GM12865 (cell line): ENCODE results near the gene SLMAP.

ENCODE experiments used
- DNase-seq: peaks from one replicate; pipeline ENCODE4 v3.0.0; 2010; ENCODE audit warnings: low read depth
- H3K4me3 ChIP-seq: 2 replicates; pipeline ENCODE4 v1.5.1; 2011; ENCODE audit warnings: mild to moderate bottlenecking, low read depth, low read length, control low read depth
- TF ChIP-seq, protein P1 (sequence below): IDR thresholded peaks from 2 replicates; pipeline ENCODE4 v1.5.1; 2011; ENCODE audit warnings: low read length, control low read depth, low read depth, inconsistent platforms; ENCODE audit not compliant: insufficient read depth; ENCODE audit errors: missing control alignments

The SLMAP gene

DNA sequence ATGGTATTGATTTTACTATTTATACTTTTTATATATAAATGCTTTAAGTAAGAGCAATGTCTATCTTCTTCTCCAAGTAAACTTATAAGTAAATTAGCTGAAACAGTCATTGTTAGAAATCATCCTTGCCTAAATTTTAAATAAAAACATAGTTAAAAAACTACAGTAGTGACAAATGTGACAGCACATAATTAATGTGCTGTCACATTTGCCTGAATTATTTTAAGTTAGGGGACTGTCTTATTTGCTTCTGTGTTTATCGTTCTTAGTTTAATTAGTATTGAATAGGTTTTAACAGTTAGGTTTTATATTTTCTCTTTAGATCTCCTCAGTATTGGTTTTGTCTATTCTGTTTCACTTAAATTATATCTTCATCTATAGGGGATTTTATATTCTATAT is 36.1 kb downstream of the SLMAP start:
- no peak overlapping the region for H3K4me3 ChIP-seq
- DNase-seq, result no peak
- TF ChIP-seq, protein P1, sequence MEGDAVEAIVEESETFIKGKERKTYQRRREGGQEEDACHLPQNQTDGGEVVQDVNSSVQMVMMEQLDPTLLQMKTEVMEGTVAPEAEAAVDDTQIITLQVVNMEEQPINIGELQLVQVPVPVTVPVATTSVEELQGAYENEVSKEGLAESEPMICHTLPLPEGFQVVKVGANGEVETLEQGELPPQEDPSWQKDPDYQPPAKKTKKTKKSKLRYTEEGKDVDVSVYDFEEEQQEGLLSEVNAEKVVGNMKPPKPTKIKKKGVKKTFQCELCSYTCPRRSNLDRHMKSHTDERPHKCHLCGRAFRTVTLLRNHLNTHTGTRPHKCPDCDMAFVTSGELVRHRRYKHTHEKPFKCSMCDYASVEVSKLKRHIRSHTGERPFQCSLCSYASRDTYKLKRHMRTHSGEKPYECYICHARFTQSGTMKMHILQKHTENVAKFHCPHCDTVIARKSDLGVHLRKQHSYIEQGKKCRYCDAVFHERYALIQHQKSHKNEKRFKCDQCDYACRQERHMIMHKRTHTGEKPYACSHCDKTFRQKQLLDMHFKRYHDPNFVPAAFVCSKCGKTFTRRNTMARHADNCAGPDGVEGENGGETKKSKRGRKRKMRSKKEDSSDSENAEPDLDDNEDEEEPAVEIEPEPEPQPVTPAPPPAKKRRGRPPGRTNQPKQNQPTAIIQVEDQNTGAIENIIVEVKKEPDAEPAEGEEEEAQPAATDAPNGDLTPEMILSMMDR, result no peak

DNA sequence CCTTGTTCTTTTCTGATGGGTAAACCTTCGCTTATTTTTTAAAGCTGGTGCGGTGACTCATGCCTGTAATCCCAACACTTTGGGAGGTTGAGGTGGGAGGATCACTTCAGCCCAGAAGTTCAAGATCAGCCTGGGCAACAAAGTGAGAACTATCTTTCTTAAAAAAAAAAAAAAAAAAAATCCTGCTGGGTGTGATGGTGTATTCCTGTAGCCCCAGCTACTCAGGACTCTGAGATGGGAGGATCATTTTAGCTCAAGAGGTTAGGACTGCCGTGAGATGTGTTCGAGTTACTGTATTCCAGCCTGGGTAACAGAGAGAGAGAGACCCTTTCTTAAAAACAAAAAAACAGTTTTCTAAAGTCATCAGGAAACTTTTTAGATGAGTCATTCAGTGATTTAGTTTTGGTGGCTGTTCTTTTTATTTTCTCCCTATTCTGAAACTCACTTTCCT is 37.7 kb downstream of the SLMAP start:
- DNase-seq, result no peak

DNA sequence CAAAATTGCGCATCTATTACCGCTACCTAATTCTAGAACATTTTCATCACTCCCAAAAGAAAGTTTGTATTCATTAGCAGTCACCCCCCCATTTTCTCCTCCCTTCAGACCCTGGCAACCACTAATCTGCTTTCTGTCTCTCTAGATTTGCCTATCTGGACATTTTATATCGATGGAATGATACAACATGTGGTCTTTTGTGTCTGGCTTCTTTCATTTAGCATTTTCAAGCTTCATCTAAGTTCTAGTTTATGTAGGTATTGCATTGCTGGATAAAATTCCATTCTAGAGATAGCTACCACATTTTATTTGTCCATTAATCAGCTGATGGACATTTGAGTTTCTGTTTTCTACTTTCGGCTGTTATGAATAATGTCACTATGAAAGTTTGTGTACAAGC is 38.4 kb downstream of the SLMAP start:
- TF ChIP-seq, protein P1, result no peak
- no peak overlapping the region for H3K4me3 ChIP-seq
- no peak for DNase-seq

More for the DNA sequence above, 37.7 kb downstream of the SLMAP start:
- no peak overlapping the region for H3K4me3 ChIP-seq
- TF ChIP-seq, protein P1, result no peak

DNA sequence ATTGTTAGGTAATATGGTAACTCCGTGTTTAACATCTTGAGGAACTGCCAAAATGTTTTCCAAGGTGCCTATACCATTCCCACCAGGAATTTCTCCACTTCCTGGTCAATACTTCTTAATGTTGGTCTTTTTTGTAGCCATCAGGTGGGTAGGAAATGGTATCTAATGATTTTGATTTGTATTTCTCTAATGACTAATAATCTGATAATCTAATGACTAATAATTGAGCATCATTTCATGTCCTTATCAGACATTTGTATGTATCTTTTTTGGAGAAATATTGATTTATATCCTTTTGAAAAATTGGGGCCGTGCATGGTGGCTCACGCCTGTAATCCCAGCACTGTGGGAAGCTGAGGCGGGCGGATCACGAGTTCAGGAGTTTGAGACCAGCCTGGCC is 38.8 kb downstream of the SLMAP start:
- TF ChIP-seq, protein P1, result no peak
- H3K4me3 ChIP-seq, result no peak overlapping the region
- no peak for DNase-seq

DNA sequence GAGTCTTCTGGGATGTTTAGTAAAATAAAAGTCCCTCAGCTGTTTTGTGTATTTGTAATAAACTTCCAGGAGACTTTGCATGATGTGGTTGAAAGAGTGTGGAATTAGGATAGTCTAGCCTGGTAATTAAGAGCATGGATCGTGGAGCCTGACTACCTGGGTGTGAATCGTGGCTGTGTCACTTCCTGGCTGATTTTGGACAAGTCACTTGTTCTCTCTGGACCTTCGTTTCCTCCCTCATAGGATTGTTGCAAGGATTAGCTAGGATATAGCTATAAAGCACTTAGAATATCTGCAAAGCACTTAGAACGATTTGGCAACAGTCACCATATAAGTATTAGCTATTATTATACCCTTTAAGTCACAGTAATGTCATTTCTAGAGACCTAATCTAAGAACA is 40.2 kb downstream of the SLMAP start:
- H3K4me3 ChIP-seq, result no peak overlapping the region
- TF ChIP-seq, protein P1, result no peak
- no peak for DNase-seq

DNA sequence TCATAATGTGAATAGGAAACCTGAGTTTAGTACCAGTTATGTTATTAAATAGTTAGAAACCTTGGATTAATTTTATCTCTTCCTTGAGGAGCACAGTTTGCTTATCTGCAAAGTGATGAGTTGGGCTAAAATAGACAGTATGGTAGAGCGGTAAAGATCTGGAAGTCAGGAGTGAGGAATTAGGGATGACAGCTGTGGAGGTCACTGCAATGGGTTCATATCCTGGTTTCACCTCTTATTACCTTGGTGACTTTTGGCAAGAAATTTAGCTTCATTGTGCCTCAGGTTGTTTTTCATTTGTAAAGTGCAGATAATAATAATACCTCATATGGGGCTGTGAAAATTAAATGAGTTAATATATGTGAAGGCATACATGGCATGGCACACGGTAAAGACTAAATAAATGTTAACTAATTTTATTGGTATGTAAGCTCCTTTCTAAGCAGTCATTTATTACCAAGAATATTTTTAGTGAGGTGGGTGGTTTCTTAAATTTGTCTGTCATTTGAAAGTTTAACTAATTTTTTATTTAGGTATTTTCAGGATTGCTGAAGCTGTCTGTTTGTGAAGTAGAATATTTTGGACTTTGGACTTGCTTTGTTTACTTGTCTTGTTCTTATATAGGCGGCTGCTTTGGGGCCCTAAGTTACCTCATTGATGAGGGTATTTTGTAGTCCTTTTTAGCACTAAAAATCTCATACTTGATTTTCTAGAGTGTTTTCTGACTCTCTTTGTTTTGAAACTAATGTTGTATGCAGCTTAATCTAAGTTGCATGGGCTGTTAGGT is 41.8 kb downstream of the SLMAP start:
- TF ChIP-seq, protein P1, result no peak
- no peak overlapping the region for H3K4me3 ChIP-seq
- no peak for DNase-seq

DNA sequence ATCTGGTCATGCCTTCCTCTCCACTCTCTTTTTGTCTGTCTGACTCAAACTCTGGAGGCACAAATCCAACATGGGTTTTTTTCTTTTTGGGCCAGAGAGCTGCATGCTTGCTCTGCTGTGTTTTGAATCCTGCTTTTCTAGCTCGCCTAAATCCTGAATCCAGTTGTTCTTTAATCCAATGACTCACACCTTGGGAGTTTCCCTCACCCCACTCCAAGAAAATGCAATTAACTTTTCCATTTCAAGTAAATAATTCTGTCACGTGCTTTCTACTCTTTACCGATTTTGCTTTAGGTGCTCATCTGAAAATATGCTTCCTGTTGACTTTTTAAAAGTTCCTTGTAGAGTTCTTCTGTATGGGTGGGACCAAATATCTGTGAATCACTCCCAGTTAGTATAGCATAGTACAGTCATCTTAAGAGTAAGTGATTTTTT is 47.6 kb downstream of the SLMAP start:
- DNase-seq, result no peak
- TF ChIP-seq, protein P1, result no peak
- no peak overlapping the region for H3K4me3 ChIP-seq
